Nephron (organoid): ENCODE results near the gene ETV6.

Source experiments
- H3K27ac Mint-ChIP-seq, 3 experiments: 2 replicates each; pipeline ENCODE4 v1.8.0; 2020; ENCODE audit warnings: mixed read lengths in 3 of 3, mild to moderate bottlenecking in 2 of 3, moderate library complexity in 1 of 3
- H3K27me3 Mint-ChIP-seq: 2 replicates; pipeline ENCODE4 v1.8.0; 2021; ENCODE audit warnings: low read depth, mild to moderate bottlenecking, moderate library complexity, mixed read lengths
- H3K36me3 Mint-ChIP-seq: 2 replicates; pipeline ENCODE4 v1.8.0; 2020; ENCODE audit warnings: low read depth, mixed read lengths
- H3K4me1 Mint-ChIP-seq: 2 replicates; pipeline ENCODE4 v1.8.0; 2020; ENCODE audit warnings: mixed read lengths
- H3K4me3 Mint-ChIP-seq, 3 experiments: 2 replicates each; pipeline ENCODE4 v1.8.0; 2020; ENCODE audit warnings: mild to moderate bottlenecking in 3 of 3, mixed read lengths in 3 of 3, moderate library complexity in 2 of 3
- H3K9me3 Mint-ChIP-seq: 2 replicates; pipeline ENCODE4 v1.8.0; 2020; ENCODE audit warnings: mixed read lengths
- TF ChIP-seq, protein P1 (sequence below), 3 experiments: fragments of 200-600 bp; sonication (generic); IDR thresholded peaks; one replicate each; pipeline ENCODE4 v1.5.0; 2021; ENCODE audit warnings: antibody characterized with exemption in 3 of 3; ENCODE audit not compliant: unreplicated experiment in 3 of 3

ETV6 gene

GRCh38 chr12:11767798-11768197 is 118.3 kb downstream of the ETV6 start:
- H3K27ac Mint-ChIP-seq = peak overlapping the region; percentile 99 to 100 (median 99)
- peaks cover 70% of the 10 kb centered on the region for H3K4me1 Mint-ChIP-seq
- TF ChIP-seq, protein P1, sequence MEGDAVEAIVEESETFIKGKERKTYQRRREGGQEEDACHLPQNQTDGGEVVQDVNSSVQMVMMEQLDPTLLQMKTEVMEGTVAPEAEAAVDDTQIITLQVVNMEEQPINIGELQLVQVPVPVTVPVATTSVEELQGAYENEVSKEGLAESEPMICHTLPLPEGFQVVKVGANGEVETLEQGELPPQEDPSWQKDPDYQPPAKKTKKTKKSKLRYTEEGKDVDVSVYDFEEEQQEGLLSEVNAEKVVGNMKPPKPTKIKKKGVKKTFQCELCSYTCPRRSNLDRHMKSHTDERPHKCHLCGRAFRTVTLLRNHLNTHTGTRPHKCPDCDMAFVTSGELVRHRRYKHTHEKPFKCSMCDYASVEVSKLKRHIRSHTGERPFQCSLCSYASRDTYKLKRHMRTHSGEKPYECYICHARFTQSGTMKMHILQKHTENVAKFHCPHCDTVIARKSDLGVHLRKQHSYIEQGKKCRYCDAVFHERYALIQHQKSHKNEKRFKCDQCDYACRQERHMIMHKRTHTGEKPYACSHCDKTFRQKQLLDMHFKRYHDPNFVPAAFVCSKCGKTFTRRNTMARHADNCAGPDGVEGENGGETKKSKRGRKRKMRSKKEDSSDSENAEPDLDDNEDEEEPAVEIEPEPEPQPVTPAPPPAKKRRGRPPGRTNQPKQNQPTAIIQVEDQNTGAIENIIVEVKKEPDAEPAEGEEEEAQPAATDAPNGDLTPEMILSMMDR (IDR thresholded peaks at IDR 0.05; ENCODE audit: unreplicated experiment in 3 of 3) = no peak
- H3K4me3 Mint-ChIP-seq = no peak overlapping the region
- H3K27me3 Mint-ChIP-seq = no peaks in the 10 kb centered on the region
- H3K9me3 Mint-ChIP-seq = no peaks in the 10 kb centered on the region
- peaks cover 5% of the 10 kb centered on the region for H3K36me3 Mint-ChIP-seq

DNA sequence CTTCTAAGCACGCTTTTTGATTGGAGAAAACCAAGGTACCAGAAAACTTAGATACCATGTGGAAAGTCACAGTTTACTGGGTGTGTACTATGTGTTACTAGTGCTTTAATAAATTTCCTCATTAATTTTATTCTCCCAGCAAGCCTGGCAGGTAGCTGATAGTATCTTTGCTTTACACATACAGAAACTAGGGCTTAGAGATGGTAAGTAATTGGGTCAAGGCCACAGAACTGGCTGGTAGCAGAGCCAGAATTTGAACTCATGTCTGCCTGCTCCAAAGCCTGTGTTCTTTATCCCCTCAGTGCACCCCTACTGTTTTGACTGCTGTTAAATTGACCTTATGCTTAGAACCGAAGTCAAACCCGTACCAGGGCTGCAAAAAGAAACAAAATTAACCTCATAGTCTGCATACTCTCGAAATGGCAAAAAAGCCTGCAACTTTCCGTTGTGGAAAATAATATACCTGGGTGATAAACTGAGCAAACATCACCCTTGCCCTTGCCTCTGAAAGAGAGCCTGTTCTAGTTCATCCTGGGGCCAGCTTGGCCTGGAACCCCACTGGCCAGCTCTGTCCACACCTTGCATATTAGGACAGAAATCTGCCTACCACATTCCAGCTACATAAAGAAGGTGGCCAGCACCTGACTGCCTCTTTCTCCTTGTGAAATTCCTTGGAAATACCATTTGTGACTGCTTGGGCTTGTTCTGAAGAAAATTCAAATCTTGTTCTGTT is 118.9 kb downstream of the ETV6 start:
- Mint-ChIP-seq H3K4me1 (peaks cover 65% of the 10 kb centered on the region), H3K27me3 (no peaks in the 10 kb centered on the region), H3K36me3 (peaks cover 5% of the 10 kb centered on the region), H3K4me3 (no peak overlapping the region), H3K9me3 (no peaks in the 10 kb centered on the region), H3K27ac (peak overlapping the region; percentile 99 to 100 (median 99))
- TF ChIP-seq, protein P1 (IDR thresholded peaks at IDR 0.05; ENCODE audit: unreplicated experiment in 3 of 3) = no peak

DNA sequence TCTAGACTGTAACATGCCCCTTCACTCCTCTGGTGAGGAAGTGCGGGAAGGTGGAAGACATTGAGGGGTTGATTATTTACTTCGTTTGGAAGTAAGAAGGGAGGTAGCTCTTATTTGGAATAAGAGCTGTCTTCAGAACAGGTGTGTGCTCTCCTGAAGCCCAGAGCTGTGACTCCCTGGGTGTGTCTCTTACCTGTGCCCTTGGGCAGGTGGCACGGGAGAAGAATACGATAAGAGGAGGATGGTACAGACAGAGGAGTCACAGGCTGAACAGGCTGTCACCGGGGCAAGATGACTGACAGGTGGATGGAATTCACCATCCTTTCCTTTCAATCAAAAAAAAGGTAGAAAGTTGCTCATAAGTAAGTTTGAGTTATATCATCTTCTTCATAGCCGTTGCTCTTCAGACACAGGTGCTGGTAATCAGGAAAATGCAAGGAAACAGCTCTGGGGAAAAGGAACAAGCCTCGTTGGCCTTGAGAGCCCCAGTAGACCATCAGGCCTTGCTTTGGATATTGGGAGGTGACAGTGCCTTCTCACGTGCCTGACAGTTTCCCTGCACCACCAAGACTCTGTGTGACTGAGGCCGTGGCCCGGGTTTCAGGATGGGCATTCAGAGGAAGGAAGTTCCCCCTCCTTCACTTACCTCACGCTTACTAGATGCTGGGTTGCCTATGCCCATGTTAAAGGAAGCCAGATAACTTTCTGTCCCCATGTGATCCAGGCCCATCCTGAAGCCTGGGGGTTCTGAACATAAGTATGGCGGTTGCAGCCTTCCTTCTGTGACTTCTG is 120.4 kb downstream of the ETV6 start:
- no peak overlapping the region for H3K4me3 Mint-ChIP-seq
- H3K27me3 Mint-ChIP-seq = no peaks in the 10 kb centered on the region
- H3K4me1 Mint-ChIP-seq = peaks cover 53% of the 10 kb centered on the region
- TF ChIP-seq, protein P1 (IDR thresholded peaks at IDR 0.05; ENCODE audit: unreplicated experiment in 3 of 3) = no peak
- H3K9me3 Mint-ChIP-seq = no peaks in the 10 kb centered on the region
- peaks cover 10% of the 10 kb centered on the region for H3K36me3 Mint-ChIP-seq
- peak overlapping the region in 1 of 3 experiments; percentile 100 for H3K27ac Mint-ChIP-seq

GRCh38 chr12:11771356-11771755 is 121.9 kb downstream of the ETV6 start:
- peak overlapping the region in 1 of 3 experiments; percentile 8 for H3K27ac Mint-ChIP-seq
- H3K4me1 Mint-ChIP-seq = peaks cover 40% of the 10 kb centered on the region
- TF ChIP-seq, protein P1 (IDR thresholded peaks at IDR 0.05; ENCODE audit: unreplicated experiment in 3 of 3) = no peak
- H3K4me3 Mint-ChIP-seq = no peak overlapping the region
- H3K27me3 Mint-ChIP-seq = no peaks in the 10 kb centered on the region
- peaks cover 10% of the 10 kb centered on the region for H3K36me3 Mint-ChIP-seq
- H3K9me3 Mint-ChIP-seq = no peaks in the 10 kb centered on the region

- Mint-ChIP-seq H3K4me3 (no peak overlapping the region), H3K27ac (no peak overlapping the region), H3K36me3 (peaks cover 10% of the 10 kb centered on the region), H3K9me3 (no peaks in the 10 kb centered on the region), H3K27me3 (no peaks in the 10 kb centered on the region), H3K4me1 (peaks cover 34% of the 10 kb centered on the region)
- TF ChIP-seq, protein P1 (IDR thresholded peaks at IDR 0.05; ENCODE audit: unreplicated experiment in 3 of 3) = no peak
Observed at GRCh38 chr12:11771895-11772502, 122.5 kb downstream of the ETV6 start.
